ENCODE measurements around the gene FN1. TPM values are rescaled to one million over a fixed set of nuclear protein-coding genes. Genes with fewer than 3 reads are reported as not detected.

FN1 gene
- polyA plus RNA-seq, 2 donors, result 48.8 to 154 TPM

GRCh38 chr2:215357660-215358059 lies 78.2 kb downstream of the FN1 start:
- no peak overlapping the region for H3K4me3 ChIP-seq (ENCODE audit: low read depth in 1 of 2, low read length in 2 of 2)
- WGBS, 2 donors, result 82 to 89% methylated on average over 3 of the region's 3 CpGs
- no peaks in the 10 kb centered on the region for H3K27me3 ChIP-seq (ENCODE audit: control insufficient read depth in 1 of 2, insufficient read depth in 2 of 2, low read length in 2 of 2)
- H3K27ac ChIP-seq (ENCODE audit: low read depth in 2 of 2, low read length in 1 of 2), result no peak overlapping the region
- H3K36me3 ChIP-seq (ENCODE audit: control insufficient read depth in 2 of 2, insufficient read depth in 2 of 2, low read length in 1 of 2), result peaks cover 0 to 4% of the 10 kb centered on the region in 2 donors
- no peaks in the 10 kb centered on the region for H3K9me3 ChIP-seq (ENCODE audit: control insufficient read depth in 2 of 2, insufficient read depth in 1 of 2, low read depth in 1 of 2, low read length in 1 of 2)
- no peaks in the 10 kb centered on the region for H3K4me1 ChIP-seq (ENCODE audit: control insufficient read depth in 2 of 2, insufficient read depth in 2 of 2, low read length in 1 of 2)

- Histone ChIP-seq H3K36me3 (ENCODE audit: control insufficient read depth in 2 of 2, insufficient read depth in 2 of 2, low read length in 1 of 2) (peaks cover 0 to 2% of the 10 kb centered on the region in 2 donors), H3K4me1 (ENCODE audit: control insufficient read depth in 2 of 2, insufficient read depth in 2 of 2, low read length in 1 of 2) (no peaks in the 10 kb centered on the region), H3K27me3 (ENCODE audit: control insufficient read depth in 1 of 2, insufficient read depth in 2 of 2, low read length in 2 of 2) (no peaks in the 10 kb centered on the region), H3K9me3 (ENCODE audit: control insufficient read depth in 2 of 2, insufficient read depth in 1 of 2, low read depth in 1 of 2, low read length in 1 of 2) (no peaks in the 10 kb centered on the region), H3K27ac (ENCODE audit: low read depth in 2 of 2, low read length in 1 of 2) (no peak overlapping the region), H3K4me3 (ENCODE audit: low read depth in 1 of 2, low read length in 2 of 2) (no peak overlapping the region)
- WGBS, 2 donors, result 85 to 88% methylated on average over 9 of the region's 9 CpGs
These were observed 78.9 kb downstream of the FN1 start for GRCh38 chr2:215356948-215357461.

GRCh38 chr2:215356334-215356947 lies 79.4 kb downstream of the FN1 start:
- peaks cover 0 to 2% of the 10 kb centered on the region in 2 donors for H3K36me3 ChIP-seq (ENCODE audit: control insufficient read depth in 2 of 2, insufficient read depth in 2 of 2, low read length in 1 of 2)
- no peaks in the 10 kb centered on the region for H3K9me3 ChIP-seq (ENCODE audit: control insufficient read depth in 2 of 2, insufficient read depth in 1 of 2, low read depth in 1 of 2, low read length in 1 of 2)
- H3K4me1 ChIP-seq (ENCODE audit: control insufficient read depth in 2 of 2, insufficient read depth in 2 of 2, low read length in 1 of 2), result no peaks in the 10 kb centered on the region
- H3K4me3 ChIP-seq (ENCODE audit: low read depth in 1 of 2, low read length in 2 of 2), result no peak overlapping the region
- WGBS, 2 donors, result 93 to 95% methylated on average over 7 of the region's 7 CpGs
- no peaks in the 10 kb centered on the region for H3K27me3 ChIP-seq (ENCODE audit: control insufficient read depth in 1 of 2, insufficient read depth in 2 of 2, low read length in 2 of 2)
- no peak overlapping the region for H3K27ac ChIP-seq (ENCODE audit: low read depth in 2 of 2, low read length in 1 of 2)

- no peak overlapping the region for H3K27ac ChIP-seq (ENCODE audit: low read depth in 2 of 2, low read length in 1 of 2)
- H3K36me3 ChIP-seq (ENCODE audit: control insufficient read depth in 2 of 2, insufficient read depth in 2 of 2, low read length in 1 of 2), result peaks cover 0 to 2% of the 10 kb centered on the region in 2 donors
- H3K4me3 ChIP-seq (ENCODE audit: low read depth in 1 of 2, low read length in 2 of 2), result no peak overlapping the region
- no peaks in the 10 kb centered on the region for H3K27me3 ChIP-seq (ENCODE audit: control insufficient read depth in 1 of 2, insufficient read depth in 2 of 2, low read length in 2 of 2)
- H3K9me3 ChIP-seq (ENCODE audit: control insufficient read depth in 2 of 2, insufficient read depth in 1 of 2, low read depth in 1 of 2, low read length in 1 of 2), result no peaks in the 10 kb centered on the region
- H3K4me1 ChIP-seq (ENCODE audit: control insufficient read depth in 2 of 2, insufficient read depth in 2 of 2, low read length in 1 of 2), result peaks cover 0 to 2% of the 10 kb centered on the region in 2 donors
- 94 to 95% methylated on average over 7 of the region's 7 CpGs for WGBS, 2 donors
These were observed 80.1 kb downstream of the FN1 start for GRCh38 chr2:215355801-215356200.

GRCh38 chr2:215354771-215355695 lies 80.8 kb downstream of the FN1 start:
- Histone ChIP-seq H3K9me3 (ENCODE audit: control insufficient read depth in 2 of 2, insufficient read depth in 1 of 2, low read depth in 1 of 2, low read length in 1 of 2) (no peaks in the 10 kb centered on the region), H3K36me3 (ENCODE audit: control insufficient read depth in 2 of 2, insufficient read depth in 2 of 2, low read length in 1 of 2) (peaks cover 0 to 4% of the 10 kb centered on the region in 2 donors), H3K27me3 (ENCODE audit: control insufficient read depth in 1 of 2, insufficient read depth in 2 of 2, low read length in 2 of 2) (no peaks in the 10 kb centered on the region), H3K4me3 (ENCODE audit: low read depth in 1 of 2, low read length in 2 of 2) (no peak overlapping the region), H3K27ac (ENCODE audit: low read depth in 2 of 2, low read length in 1 of 2) (no peak overlapping the region), H3K4me1 (ENCODE audit: control insufficient read depth in 2 of 2, insufficient read depth in 2 of 2, low read length in 1 of 2) (peaks cover 0 to 2% of the 10 kb centered on the region in 2 donors)
- WGBS, 2 donors, result 80 to 87% methylated on average over 9 of the region's 9 CpGs

GRCh38 chr2:215352602-215353001 lies 83.3 kb downstream of the FN1 start:
- H3K27me3 ChIP-seq (ENCODE audit: control insufficient read depth in 1 of 2, insufficient read depth in 2 of 2, low read length in 2 of 2), result no peaks in the 10 kb centered on the region
- H3K4me3 ChIP-seq (ENCODE audit: low read depth in 1 of 2, low read length in 2 of 2), result no peak overlapping the region
- H3K4me1 ChIP-seq (ENCODE audit: control insufficient read depth in 2 of 2, insufficient read depth in 2 of 2, low read length in 1 of 2), result peaks cover 0 to 2% of the 10 kb centered on the region in 2 donors
- no peaks in the 10 kb centered on the region for H3K9me3 ChIP-seq (ENCODE audit: control insufficient read depth in 2 of 2, insufficient read depth in 1 of 2, low read depth in 1 of 2, low read length in 1 of 2)
- peaks cover 2 to 6% of the 10 kb centered on the region in 2 donors for H3K36me3 ChIP-seq (ENCODE audit: control insufficient read depth in 2 of 2, insufficient read depth in 2 of 2, low read length in 1 of 2)
- 57 to 67% methylated on average over 4 of the region's 4 CpGs for WGBS, 2 donors
- no peak overlapping the region for H3K27ac ChIP-seq (ENCODE audit: low read depth in 2 of 2, low read length in 1 of 2)

GRCh38 chr2:215347878-215348277 lies 88.0 kb downstream of the FN1 start:
- peaks cover 0 to 2% of the 10 kb centered on the region in 2 donors for H3K4me1 ChIP-seq (ENCODE audit: control insufficient read depth in 2 of 2, insufficient read depth in 2 of 2, low read length in 1 of 2)
- H3K9me3 ChIP-seq (ENCODE audit: control insufficient read depth in 2 of 2, insufficient read depth in 1 of 2, low read depth in 1 of 2, low read length in 1 of 2), result no peaks in the 10 kb centered on the region
- no peaks in the 10 kb centered on the region for H3K27me3 ChIP-seq (ENCODE audit: control insufficient read depth in 1 of 2, insufficient read depth in 2 of 2, low read length in 2 of 2)
- peaks cover 4 to 13% of the 10 kb centered on the region in 2 donors for H3K36me3 ChIP-seq (ENCODE audit: control insufficient read depth in 2 of 2, insufficient read depth in 2 of 2, low read length in 1 of 2)
- no peak overlapping the region for H3K4me3 ChIP-seq (ENCODE audit: low read depth in 1 of 2, low read length in 2 of 2)
- H3K27ac ChIP-seq (ENCODE audit: low read depth in 2 of 2, low read length in 1 of 2), result no peak overlapping the region

- Histone ChIP-seq H3K27me3 (ENCODE audit: control insufficient read depth in 1 of 2, insufficient read depth in 2 of 2, low read length in 2 of 2) (no peaks in the 10 kb centered on the region), H3K9me3 (ENCODE audit: control insufficient read depth in 2 of 2, insufficient read depth in 1 of 2, low read depth in 1 of 2, low read length in 1 of 2) (no peaks in the 10 kb centered on the region), H3K27ac (ENCODE audit: low read depth in 2 of 2, low read length in 1 of 2) (no peak overlapping the region), H3K4me1 (ENCODE audit: control insufficient read depth in 2 of 2, insufficient read depth in 2 of 2, low read length in 1 of 2) (no peaks in the 10 kb centered on the region), H3K36me3 (ENCODE audit: control insufficient read depth in 2 of 2, insufficient read depth in 2 of 2, low read length in 1 of 2) (peaks cover 7 to 15% of the 10 kb centered on the region in 2 donors), H3K4me3 (ENCODE audit: low read depth in 1 of 2, low read length in 2 of 2) (no peak overlapping the region)
- WGBS, 2 donors, result 93 to 95% methylated on average over 7 of the region's 7 CpGs
These were observed 96.8 kb downstream of the FN1 start for GRCh38 chr2:215338883-215339679.

GRCh38 chr2:215332872-215333595 lies 102.8 kb downstream of the FN1 start:
- H3K36me3 ChIP-seq (ENCODE audit: control insufficient read depth in 2 of 2, insufficient read depth in 2 of 2, low read length in 1 of 2), result peaks cover 4% of the 10 kb centered on the region in 2 donors

More at GRCh38 chr2:215332872-215333595, 102.8 kb downstream of the FN1 start:
- Histone ChIP-seq H3K27ac (ENCODE audit: low read depth in 2 of 2, low read length in 1 of 2) (no peak overlapping the region), H3K4me1 (ENCODE audit: control insufficient read depth in 2 of 2, insufficient read depth in 2 of 2, low read length in 1 of 2) (no peaks in the 10 kb centered on the region), H3K9me3 (ENCODE audit: control insufficient read depth in 2 of 2, insufficient read depth in 1 of 2, low read depth in 1 of 2, low read length in 1 of 2) (no peaks in the 10 kb centered on the region), H3K4me3 (ENCODE audit: low read depth in 1 of 2, low read length in 2 of 2) (no peak overlapping the region), H3K27me3 (ENCODE audit: control insufficient read depth in 1 of 2, insufficient read depth in 2 of 2, low read length in 2 of 2) (no peaks in the 10 kb centered on the region)
- 85 to 91% methylated on average over 5 of the region's 5 CpGs for WGBS, 2 donors

All from esophagus (tissue), 2 donors.